Heart right ventricle (tissue), 16 donors: Measurements from ENCODE around the gene TTC16. TPM values are rescaled to one million over a fixed set of nuclear protein-coding genes. Genes with fewer than 3 reads are reported as not detected.

Experiments
- ATAC-seq, 8 donors: fragments of 200-7000 bp; cut with Tn5 transposase; one replicate each; pipeline ENCODE4 v1.9.1; 2020; ENCODE audit warnings: mild to moderate bottlenecking in 8 of 8, moderate library complexity in 8 of 8, moderate number of reproducible peaks in 1 of 8
- DNase-seq, 2 donors: peaks; one replicate each; pipeline ENCODE4 v3.0.0-alpha.2; 2020
- H3K27ac ChIP-seq, 10 donors: fragments of 200-600 bp; sonication (generic) in 2 of 10; one replicate each; pipeline versions ENCODE4 v1.5.0 to v1.8.0; 2020 to 2022; ENCODE audit warnings: mild to moderate bottlenecking in 3 of 10
- H3K27me3 ChIP-seq, 7 donors: fragments of 200-600 bp; one replicate each; pipeline ENCODE4 v1.8.0; 2021 to 2022; ENCODE audit warnings: mild to moderate bottlenecking in 2 of 7
- H3K36me3 ChIP-seq, 9 donors: fragments of 200-600 bp; sonication (generic) in 1 of 9; one replicate each; pipeline versions ENCODE4 v1.5.0 to v1.8.0; 2020 to 2022; ENCODE audit warnings: mild to moderate bottlenecking in 2 of 9
- H3K4me1 ChIP-seq, 9 donors: fragments of 200-600 bp; sonication (generic) in 1 of 9; one replicate each; pipeline versions ENCODE4 v1.5.0 to v1.8.0; 2020 to 2022; ENCODE audit warnings: mild to moderate bottlenecking in 4 of 9
- H3K4me3 ChIP-seq, 10 donors: fragments of 200-600 bp; sonication (generic) in 2 of 10; one replicate each; pipeline versions ENCODE4 v1.5.0 to v1.8.0; 2020 to 2022; ENCODE audit warnings: mild to moderate bottlenecking in 7 of 10, moderate library complexity in 2 of 10
- H3K9me3 ChIP-seq, 11 donors: fragments of 200-600 bp in 10 of 11; sonication (generic) in 2 of 11; one replicate each; pipeline versions ENCODE4 v1.5.0 to v1.8.0; 2013 to 2022; ENCODE audit warnings: mild to moderate bottlenecking in 2 of 11, control low read depth in 1 of 11, moderate library complexity in 1 of 11
- CTCF ChIP-seq, 9 donors: fragments of 200-600 bp; sonication (generic) in 2 of 9; IDR thresholded peaks; one replicate each; pipeline versions ENCODE4 v1.5.0 to v1.8.0; 2021 to 2022; ENCODE audit warnings: antibody characterized with exemption in 9 of 9, mild to moderate bottlenecking in 5 of 9, moderate library complexity in 1 of 9
- WGBS, 2 donors: extraction: QIAGEN DNeasy Blood & Tissue Kit; methylation state at CpG; one replicate each; pipeline ENCODE4 v1.1.7; 2013; ENCODE audit warnings: inconsistent platforms in 1 of 2; 5-methylcytosine and 5-hydroxymethylcytosine counted together
- intact Hi-C, 10 donors: fragments of 100-400 bp; cut with DNase I; formaldehyde crosslinking; loops; one replicate each; pipeline versions ENCODE4 v1.11.1 to v1.14.2; 2022
- polyA plus RNA-seq, 2 donors: library from polyadenylated mRNA; stranded (reverse); fragments of 200-250 nt; gene quantifications; one replicate each; pipeline ENCODE4 v1.2.3, GENCODE V29; 2013
- total RNA-seq, 10 donors: library from RNA; stranded (reverse); fragmentation: NEBNext Ultra II Directional in 3 of 10; extraction: Animal tissue kit (Norgen Biotek cat#: 25700) in 3 of 10; gene quantifications; one replicate each; pipeline versions ENCODE4 v1.2.1 to v1.2.4, GENCODE V29; 2021 to 2023
- donor health status: Arrhythmogenic right ventricular cardiomyopathy.
- donor health status: ischemic (EF 13 %, LVEDD 7.1; RV severe dilation, severe dysfunction).
- donor health status: healthy with polysubstance abuse.
- donor health status: DM: no; HTN: yes; CAD: no.
- donor health status: DM: no; HTN: no; CAD: no.
- donor health status: ischemic (EF 25% LVEDD 6.9; RV normal size, moderate dysfunction).
- donor health status: ischemic (EF 25% LVEDD 5.7; RV mildly dilated, moderate dysfunction).
- donor health status: healthy.
- donor health status: DM: yes; HTN: yes; CAD: no.
- donor health status: Ischemic cardiomyopathy.
- donor health status: ischemic (EF 35%, LVEDD 5.7; RV mildly dilated, moderate dysfunction).
- donor health status: nonischemic (EF 11% LVEDD 7.7; RV severe dilation, severe dysfunction).
- donor health status: DM: yes; HTN: yes; CAD: no.
- donor health status: PGD.
- donor health status: ischemic (EF 29% LVEDD 5.4; RV normal size, mild dysfunction).
- donor health status: nonischemic (EF 23%, LVEDD 6.1; RV moderate dilation, normal function).

The TTC16 gene
- total and polyA plus RNA-seq, 12 donors: 0.04 to 1.4 (median 0.32) TPM; not detected in 1

- no peak for ATAC-seq
- Histone ChIP-seq H3K4me3 (peak overlapping the region in 9 of 10 donors; percentile 52 to 75 (median 65)), H3K4me1 (peaks cover 8 to 83% (median 58%) of the 10 kb centered on the region in 9 donors), H3K36me3 (peaks cover 0 to 36% (median 0%) of the 10 kb centered on the region in 9 donors), H3K27ac (peak overlapping the region; percentile 71 to 97 (median 88)), H3K9me3 (no peaks in the 10 kb centered on the region), H3K27me3 (no peaks in the 10 kb centered on the region)
- no peak for DNase-seq
- TF ChIP-seq CTCF (IDR thresholded peaks at IDR 0.05): no peak
- intact Hi-C loops: no loop called here
- 54 to 68% methylated on average over 8 of the region's 8 CpGs for WGBS, 2 donors
Measured at GRCh38 chr9:127768698-127769097, 52.8 kb downstream of the TTC16 start.

DNA sequence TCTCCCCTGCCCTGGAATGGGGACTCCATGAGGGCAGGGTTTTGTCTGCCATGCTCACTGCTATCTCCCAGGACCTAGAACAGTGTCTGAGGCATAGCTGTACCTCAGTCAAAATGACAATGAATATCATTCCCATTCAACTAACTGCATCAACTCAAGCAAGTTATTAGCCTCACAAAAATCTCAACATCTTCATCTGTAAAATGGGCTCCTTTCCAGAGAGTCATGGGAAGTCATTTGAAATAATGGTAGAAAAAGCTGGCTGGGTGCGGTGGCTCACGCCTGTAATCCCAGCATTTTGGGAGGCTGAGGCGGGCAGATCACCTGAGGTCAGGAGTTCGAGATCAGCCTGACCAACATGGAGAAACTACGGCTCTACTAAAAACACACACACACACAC is 53.2 kb downstream of the TTC16 start:
- DNase-seq (no peak), ATAC-seq (no peak)
- Histone ChIP-seq H3K27ac (peak overlapping the region; percentile 71 to 97 (median 88)), H3K36me3 (peaks cover 0 to 40% (median 0%) of the 10 kb centered on the region in 9 donors), H3K4me1 (peaks cover 8 to 82% (median 54%) of the 10 kb centered on the region in 9 donors), H3K9me3 (no peaks in the 10 kb centered on the region), H3K4me3 (peak overlapping the region in 9 of 10 donors; percentile 52 to 75 (median 65)), H3K27me3 (no peaks in the 10 kb centered on the region)
- no peak for TF ChIP-seq CTCF (IDR thresholded peaks at IDR 0.05)
- WGBS, 2 donors: 67 to 79% methylated on average over 5 of the region's 5 CpGs
- intact Hi-C loops: no loop called here

DNA sequence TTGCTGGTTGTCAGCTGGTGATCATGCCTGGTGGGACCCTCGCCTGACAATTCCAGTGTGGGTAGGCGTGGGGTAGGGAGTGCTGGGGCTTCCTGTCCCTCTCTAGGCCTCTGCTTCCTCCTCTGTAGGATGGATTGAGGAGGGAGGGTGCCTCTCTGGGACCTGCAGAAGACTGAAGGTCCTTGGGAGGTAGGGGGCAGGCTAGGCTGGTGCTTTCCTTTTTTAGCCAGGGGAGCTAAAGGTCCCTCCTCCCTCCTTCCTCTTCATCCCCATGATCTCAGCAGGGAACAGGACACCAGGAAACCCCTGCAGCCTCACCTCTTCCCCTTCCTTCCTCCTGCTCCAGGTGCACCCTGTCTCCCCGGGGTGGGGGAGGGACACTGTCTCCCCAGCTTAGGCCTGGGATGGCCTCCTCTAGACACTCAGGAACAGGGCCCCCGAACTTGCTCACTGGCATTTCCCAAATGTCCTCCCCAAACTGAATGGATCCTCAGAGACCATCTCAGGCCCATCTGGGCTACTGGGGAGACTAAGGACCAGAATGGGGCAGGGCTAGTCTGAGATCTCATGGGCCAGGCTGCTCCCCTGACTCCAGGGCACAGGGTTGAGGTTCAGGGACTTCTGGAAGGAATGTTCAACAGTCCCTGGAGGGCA is 54.2 kb downstream of the TTC16 start:
- peaks cover 4 to 73% (median 44%) of the 10 kb centered on the region in 9 donors for H3K4me1 ChIP-seq
- no peak for DNase-seq
- H3K36me3 ChIP-seq: peaks cover 0 to 40% (median 0%) of the 10 kb centered on the region in 9 donors
- H3K4me3 ChIP-seq: peak overlapping the region; percentile 42 to 75 (median 64)
- no peaks in the 10 kb centered on the region for H3K27me3 ChIP-seq
- TF ChIP-seq CTCF (IDR thresholded peaks at IDR 0.05): peak in 4 of 9 donors; percentile 19 to 37 (median 26)
- no peaks in the 10 kb centered on the region for H3K9me3 ChIP-seq
- peak in 5 of 8 donors; percentile 6 to 49 (median 12) for ATAC-seq
- 46 to 60% methylated on average over 4 of the region's 4 CpGs for WGBS, 2 donors
- peak overlapping the region; percentile 71 to 97 (median 88) for H3K27ac ChIP-seq
- intact Hi-C loops: no loop called here

DNA sequence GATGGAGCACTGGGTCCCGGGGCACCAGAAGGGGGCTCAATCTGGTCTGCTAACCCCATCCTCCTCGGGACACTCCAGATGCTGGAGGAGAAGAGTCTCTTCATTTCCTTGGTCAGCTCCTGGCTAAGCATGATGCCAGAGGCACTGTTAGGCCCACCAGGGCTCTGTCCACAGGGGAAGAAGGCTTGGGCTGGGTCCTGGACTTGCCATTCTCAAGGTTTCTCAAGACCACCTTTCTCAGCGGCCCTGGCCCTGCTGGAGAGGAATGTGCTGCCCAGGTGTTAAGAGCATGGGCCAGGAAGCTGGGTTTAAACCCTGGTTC is 54.7 kb downstream of the TTC16 start:
- Histone ChIP-seq H3K4me3 (peak overlapping the region; percentile 42 to 75 (median 64)), H3K9me3 (no peaks in the 10 kb centered on the region), H3K36me3 (peaks cover 0 to 35% (median 0%) of the 10 kb centered on the region in 9 donors), H3K4me1 (peaks cover 4 to 69% (median 39%) of the 10 kb centered on the region in 9 donors), H3K27me3 (no peaks in the 10 kb centered on the region), H3K27ac (peak overlapping the region; percentile 71 to 97 (median 88))
- TF ChIP-seq CTCF (IDR thresholded peaks at IDR 0.05): no peak
- DNase-seq: no peak
- WGBS, 2 donors: 34 to 43% methylated on average over 3 of the region's 3 CpGs
- no peak for ATAC-seq
- intact Hi-C loops: no loop called here
